Measurements from ENCODE around the gene MOB3A. TPM values are rescaled to one million over a fixed set of nuclear protein-coding genes. Genes with fewer than 3 reads are reported as not detected.

Gene MOB3A
- total RNA-seq, 1 donor from 2014 or later: 6.0 TPM

DNA sequence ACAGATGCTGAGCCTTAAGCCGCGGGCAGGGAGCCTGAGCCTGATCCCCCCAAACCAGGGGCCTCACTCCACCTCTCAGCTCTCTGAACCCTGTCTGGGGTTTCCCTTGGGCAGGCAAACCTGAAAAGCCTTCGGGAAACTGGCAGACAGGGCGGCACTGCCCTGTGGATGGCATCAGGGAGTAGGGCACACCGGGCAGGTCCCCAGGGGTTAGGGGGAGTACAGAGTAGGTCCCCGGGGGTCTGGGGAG, 54.8 kb downstream of the MOB3A start:
- peaks cover 3% of the 10 kb centered on the region for H3K27me3 Mint-ChIP-seq (ENCODE audit: insufficient read depth, low read depth)
- no peaks in the 10 kb centered on the region for H3K9me3 ChIP-seq (ENCODE audit: low read depth)
- H3K79me2 ChIP-seq (ENCODE audit: low read depth): peaks cover 16% of the 10 kb centered on the region
- H4K20me1 ChIP-seq (ENCODE audit: low read depth): peaks cover 30% of the 10 kb centered on the region
- H3K27ac Mint-ChIP-seq: no peak overlapping the region
- no peak for DNase-seq (ENCODE audit: low spot score)
- no peaks in the 10 kb centered on the region for H3K9me3 Mint-ChIP-seq
- H3K27me3 ChIP-seq: no peaks in the 10 kb centered on the region
- H3K27ac ChIP-seq: peak overlapping the region; percentile 84
- peaks cover 36% of the 10 kb centered on the region for H3F3A ChIP-seq (ENCODE audit: low read depth)
- no peaks in the 10 kb centered on the region for H3K36me3 ChIP-seq
- no peak overlapping the region for H2AFZ ChIP-seq (replicated peaks)
- peak overlapping the region; percentile 45 for H3K9ac ChIP-seq
- peaks cover 22% of the 10 kb centered on the region for H3K4me1 ChIP-seq
- H3K4me1 Mint-ChIP-seq: peaks cover 11% of the 10 kb centered on the region
- peak overlapping the region; percentile 81 for H3K4me2 ChIP-seq
- H3K4me3 Mint-ChIP-seq: no peak overlapping the region
- H3K4me3 ChIP-seq: peak overlapping the region; percentile 38
- peaks cover 8% of the 10 kb centered on the region for H3K36me3 Mint-ChIP-seq
- TF ChIP-seq EZH2phosphoT487 (IDR thresholded peaks at IDR 0.05) (no peak), EZH2 (IDR thresholded peaks at IDR 0.05) (no peak), CTCF (IDR thresholded peaks at IDR 0.05) (no peak)

DNA sequence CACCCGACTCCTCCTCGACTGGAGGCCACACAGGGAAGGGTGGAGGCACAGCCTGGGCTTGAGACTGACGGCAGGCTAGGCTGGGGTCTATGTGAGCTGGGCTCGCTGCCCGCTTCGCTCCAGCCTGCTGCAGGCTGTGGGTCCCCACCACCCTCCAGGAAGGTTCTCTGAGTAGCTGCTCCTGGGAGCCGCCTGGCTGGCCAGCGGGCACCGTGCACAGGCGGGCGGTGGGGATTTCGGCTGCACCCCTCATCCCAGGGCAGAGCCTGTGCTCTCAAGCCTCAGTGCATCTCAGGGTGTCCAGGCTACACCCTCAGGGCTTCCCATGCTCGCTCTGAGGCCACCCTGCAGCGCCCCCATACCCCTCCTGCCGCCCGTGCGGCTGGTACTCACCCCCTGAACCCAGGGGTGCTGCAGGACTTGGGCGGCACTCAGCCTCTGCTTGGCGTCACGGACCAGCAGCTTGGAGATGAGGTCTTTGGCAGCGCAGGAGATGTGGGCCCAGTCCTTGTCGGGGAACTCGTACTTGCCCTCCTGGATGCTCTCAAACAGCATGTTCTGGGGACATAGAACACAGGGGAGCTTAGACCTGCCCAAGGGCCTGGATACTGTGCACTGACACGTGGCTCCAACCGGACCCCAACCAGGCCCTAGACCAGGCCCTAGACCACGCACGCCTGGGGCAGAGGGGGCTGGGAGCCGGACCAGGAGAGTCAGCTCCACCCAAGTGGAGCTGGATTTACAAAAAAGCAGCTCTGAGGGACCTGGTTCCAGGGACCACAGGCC, 55.3 kb downstream of the MOB3A start:
- no peak overlapping the region for H3K4me3 Mint-ChIP-seq

DNA sequence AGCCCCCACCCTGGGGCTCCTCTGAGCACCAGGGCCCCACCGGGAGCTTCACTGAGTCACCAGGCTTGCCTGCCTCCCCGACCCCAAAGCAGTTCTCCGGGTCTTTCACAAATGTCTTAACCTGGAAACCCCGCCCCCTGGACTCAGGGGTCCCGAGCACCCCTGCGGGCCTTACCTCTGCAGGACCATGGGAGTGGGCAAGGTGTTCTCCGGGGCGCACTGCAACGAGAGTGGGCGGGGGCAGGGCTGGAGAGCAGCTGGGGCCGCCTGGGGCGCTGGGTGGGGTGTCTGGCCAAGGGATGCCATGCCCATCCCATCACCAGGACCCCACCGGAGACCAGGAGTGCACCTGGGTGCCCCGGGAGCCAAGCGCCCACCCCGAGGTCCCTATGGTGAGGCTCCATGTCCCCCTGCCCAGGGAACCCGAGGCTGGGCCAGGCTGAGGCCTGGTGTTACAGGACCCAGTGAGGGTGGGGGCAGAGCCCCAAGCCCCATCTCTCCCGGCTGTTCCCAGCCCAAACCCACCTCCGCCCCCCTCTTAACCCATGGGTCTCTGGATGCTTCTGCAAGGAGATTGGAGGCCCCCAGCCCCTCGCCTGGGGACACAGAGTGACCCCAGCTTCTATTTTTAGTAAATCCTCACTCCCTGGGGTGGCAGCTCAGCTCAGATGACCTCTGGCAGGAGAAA, 56.0 kb downstream of the MOB3A start:
- H3K4me3 Mint-ChIP-seq: no peak overlapping the region
- no peak for TF ChIP-seq CTCF (IDR thresholded peaks at IDR 0.05)
- TF ChIP-seq EZH2 (IDR thresholded peaks at IDR 0.05): no peak
- H3K9ac ChIP-seq: no peak overlapping the region
- no peaks in the 10 kb centered on the region for H3K9me3 ChIP-seq (ENCODE audit: low read depth)
- H3K4me3 ChIP-seq: no peak overlapping the region
- H3F3A ChIP-seq (ENCODE audit: low read depth): peaks cover 44% of the 10 kb centered on the region
- H3K36me3 ChIP-seq: no peaks in the 10 kb centered on the region
- H3K4me1 ChIP-seq: peaks cover 22% of the 10 kb centered on the region
- no peaks in the 10 kb centered on the region for H3K27me3 ChIP-seq
- H3K27ac Mint-ChIP-seq: no peak overlapping the region
- H3K27me3 Mint-ChIP-seq (ENCODE audit: insufficient read depth, low read depth): peaks cover 3% of the 10 kb centered on the region
- H2AFZ ChIP-seq (replicated peaks): no peak overlapping the region
- no peak for DNase-seq (ENCODE audit: low spot score)
- peaks cover 18% of the 10 kb centered on the region for H4K20me1 ChIP-seq (ENCODE audit: low read depth)
- peak overlapping the region; percentile 10 for H3K4me2 ChIP-seq
- H3K9me3 Mint-ChIP-seq: no peaks in the 10 kb centered on the region
- H3K27ac ChIP-seq: peak overlapping the region; percentile 84
- H3K4me1 Mint-ChIP-seq: peaks cover 14% of the 10 kb centered on the region
- H3K36me3 Mint-ChIP-seq: peaks cover 8% of the 10 kb centered on the region
- H3K79me2 ChIP-seq (ENCODE audit: low read depth): peaks cover 16% of the 10 kb centered on the region

More for the DNA sequence above, 55.3 kb downstream of the MOB3A start:
- Histone ChIP-seq H4K20me1 (ENCODE audit: low read depth) (peaks cover 25% of the 10 kb centered on the region), H3F3A (ENCODE audit: low read depth) (peaks cover 37% of the 10 kb centered on the region), H2AFZ (replicated peaks) (no peak overlapping the region), H3K4me1 (peaks cover 22% of the 10 kb centered on the region), H3K9ac (peak overlapping the region; percentile 45), H3K9me3 (ENCODE audit: low read depth) (no peaks in the 10 kb centered on the region), H3K27ac (peak overlapping the region; percentile 84), H3K4me3 (peak overlapping the region; percentile 38), H3K27me3 (no peaks in the 10 kb centered on the region), H3K4me2 (peak overlapping the region; percentile 81), H3K79me2 (ENCODE audit: low read depth) (peaks cover 16% of the 10 kb centered on the region), H3K36me3 (no peaks in the 10 kb centered on the region)
- H3K4me1 Mint-ChIP-seq: peaks cover 11% of the 10 kb centered on the region
- H3K27me3 Mint-ChIP-seq (ENCODE audit: insufficient read depth, low read depth): peaks cover 3% of the 10 kb centered on the region
- DNase-seq (ENCODE audit: low spot score): no peak
- peaks cover 8% of the 10 kb centered on the region for H3K36me3 Mint-ChIP-seq
- no peak for TF ChIP-seq CTCF (IDR thresholded peaks at IDR 0.05)
- no peak for TF ChIP-seq EZH2phosphoT487 (IDR thresholded peaks at IDR 0.05)
- no peak for TF ChIP-seq EZH2 (IDR thresholded peaks at IDR 0.05)
- H3K9me3 Mint-ChIP-seq: no peaks in the 10 kb centered on the region
- no peak overlapping the region for H3K27ac Mint-ChIP-seq

All from neural progenitor cell (in vitro differentiated cells).